ENCODE data around the gene FRY. TPM values are rescaled to one million over a fixed set of nuclear protein-coding genes. Genes with fewer than 3 reads are reported as not detected.
A peak's percentile ranks its signal among the peaks of the same experiment; 100 is the strongest.

Gene FRY
- total RNA-seq, 1 donor: 12.3 TPM

DNA sequence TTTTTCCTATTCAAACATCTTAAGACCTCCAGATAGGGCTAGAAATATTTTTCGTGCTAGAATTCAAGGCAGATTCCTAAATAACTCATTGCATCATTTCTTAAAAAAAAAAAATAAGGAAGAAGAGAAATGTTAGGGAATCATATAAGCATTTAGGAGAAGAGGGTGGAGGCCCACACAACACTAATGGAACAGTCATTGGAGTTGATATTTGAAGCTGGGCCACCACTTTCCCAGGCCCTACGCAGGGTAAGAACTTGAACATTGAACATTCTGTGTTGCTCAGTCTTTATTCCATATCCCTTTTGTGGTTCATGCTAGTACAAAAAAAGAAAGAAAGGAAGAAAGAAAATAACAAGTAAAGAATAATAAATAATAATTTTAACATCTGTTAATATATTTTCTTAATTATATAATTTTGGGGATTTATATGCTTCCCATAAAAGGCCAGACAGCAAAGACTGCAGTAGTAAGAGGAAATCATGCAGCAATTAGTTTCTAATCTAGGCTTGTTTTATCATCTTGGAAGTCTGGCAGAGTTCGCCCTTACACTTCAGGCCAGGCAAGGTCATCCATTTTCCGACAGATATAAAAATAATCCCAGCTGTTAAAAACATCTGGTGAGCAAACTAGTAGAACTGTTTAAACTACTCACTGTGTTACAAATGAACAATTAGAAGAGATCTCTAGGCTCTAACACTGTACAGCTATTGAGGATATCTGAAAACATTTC, 127.7 kb downstream of the FRY start:
- no peak overlapping the region for H2AFZ ChIP-seq (ENCODE audit: low read length)
- no peaks in the 10 kb centered on the region for H3K27me3 ChIP-seq (ENCODE audit: insufficient read depth, low read length)
- H4K20me1 ChIP-seq (ENCODE audit: insufficient read depth, low read length): no peaks in the 10 kb centered on the region
- no peak overlapping the region for H3K4me3 ChIP-seq (ENCODE audit: insufficient read depth, low read length)
- no peaks in the 10 kb centered on the region for H3K79me2 ChIP-seq (ENCODE audit: insufficient read depth, low read length)
- TF ChIP-seq, protein P1, sequence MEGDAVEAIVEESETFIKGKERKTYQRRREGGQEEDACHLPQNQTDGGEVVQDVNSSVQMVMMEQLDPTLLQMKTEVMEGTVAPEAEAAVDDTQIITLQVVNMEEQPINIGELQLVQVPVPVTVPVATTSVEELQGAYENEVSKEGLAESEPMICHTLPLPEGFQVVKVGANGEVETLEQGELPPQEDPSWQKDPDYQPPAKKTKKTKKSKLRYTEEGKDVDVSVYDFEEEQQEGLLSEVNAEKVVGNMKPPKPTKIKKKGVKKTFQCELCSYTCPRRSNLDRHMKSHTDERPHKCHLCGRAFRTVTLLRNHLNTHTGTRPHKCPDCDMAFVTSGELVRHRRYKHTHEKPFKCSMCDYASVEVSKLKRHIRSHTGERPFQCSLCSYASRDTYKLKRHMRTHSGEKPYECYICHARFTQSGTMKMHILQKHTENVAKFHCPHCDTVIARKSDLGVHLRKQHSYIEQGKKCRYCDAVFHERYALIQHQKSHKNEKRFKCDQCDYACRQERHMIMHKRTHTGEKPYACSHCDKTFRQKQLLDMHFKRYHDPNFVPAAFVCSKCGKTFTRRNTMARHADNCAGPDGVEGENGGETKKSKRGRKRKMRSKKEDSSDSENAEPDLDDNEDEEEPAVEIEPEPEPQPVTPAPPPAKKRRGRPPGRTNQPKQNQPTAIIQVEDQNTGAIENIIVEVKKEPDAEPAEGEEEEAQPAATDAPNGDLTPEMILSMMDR (IDR thresholded peaks at IDR 0.05; ENCODE audit: extremely low read depth, low read depth, low read length): no peak
- no peak overlapping the region for H3K4me2 ChIP-seq (ENCODE audit: insufficient read depth, low read length)
- DNase-seq (ENCODE audit: insufficient read length, low spot score, missing footprints): no peak
- no peak overlapping the region for H3K27ac ChIP-seq (ENCODE audit: low read depth, low read length)
- no peaks in the 10 kb centered on the region for H3K4me1 ChIP-seq (ENCODE audit: insufficient read depth, low read length)
- no peaks in the 10 kb centered on the region for H3K9me3 ChIP-seq (ENCODE audit: low read depth, low read length)
- peaks cover 2% of the 10 kb centered on the region for H3K36me3 ChIP-seq (ENCODE audit: insufficient read depth, low read length)

DNA sequence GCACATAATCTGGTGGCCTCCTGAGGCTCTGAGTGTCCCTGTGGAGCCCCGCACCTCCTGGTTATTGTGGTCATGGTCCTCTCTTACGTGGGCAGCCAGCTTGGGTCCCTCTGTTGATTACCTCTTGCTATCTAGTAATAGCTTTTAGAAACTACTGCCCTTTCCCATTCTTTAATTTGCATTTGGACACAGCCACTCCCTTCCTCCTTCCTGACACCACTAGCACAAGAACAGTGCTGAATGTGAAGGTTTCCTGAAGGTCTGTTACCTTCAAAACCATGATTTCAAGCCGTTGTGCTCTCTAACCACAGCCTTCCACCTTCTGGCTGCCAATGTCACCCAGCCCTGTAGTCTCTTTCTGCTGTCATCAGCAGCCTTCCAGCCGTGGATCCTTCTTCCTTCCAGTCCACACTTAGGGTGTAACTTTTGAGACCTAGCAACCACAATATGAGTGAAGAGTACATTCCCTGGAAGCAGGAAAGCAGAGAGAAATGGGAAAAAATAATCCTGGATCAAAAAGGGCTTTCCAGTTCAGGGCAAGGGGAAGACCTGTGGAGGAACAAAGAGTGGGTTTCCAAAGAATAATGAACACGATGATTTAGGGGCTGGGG, 130.9 kb downstream of the FRY start:
- H2AFZ ChIP-seq (ENCODE audit: low read length): no peak overlapping the region
- H3K27ac ChIP-seq (ENCODE audit: low read depth, low read length): no peak overlapping the region
- DNase-seq (ENCODE audit: insufficient read length, low spot score, missing footprints): no peak
- no peaks in the 10 kb centered on the region for H4K20me1 ChIP-seq (ENCODE audit: insufficient read depth, low read length)
- peaks cover 2% of the 10 kb centered on the region for H3K36me3 ChIP-seq (ENCODE audit: insufficient read depth, low read length)
- no peak overlapping the region for H3K4me2 ChIP-seq (ENCODE audit: insufficient read depth, low read length)
- H3K9me3 ChIP-seq (ENCODE audit: low read depth, low read length): no peaks in the 10 kb centered on the region
- H3K4me1 ChIP-seq (ENCODE audit: insufficient read depth, low read length): no peaks in the 10 kb centered on the region
- TF ChIP-seq, protein P1 (IDR thresholded peaks at IDR 0.05; ENCODE audit: extremely low read depth, low read depth, low read length): no peak
- no peak overlapping the region for H3K4me3 ChIP-seq (ENCODE audit: insufficient read depth, low read length)
- no peaks in the 10 kb centered on the region for H3K27me3 ChIP-seq (ENCODE audit: insufficient read depth, low read length)
- no peaks in the 10 kb centered on the region for H3K79me2 ChIP-seq (ENCODE audit: insufficient read depth, low read length)

DNA sequence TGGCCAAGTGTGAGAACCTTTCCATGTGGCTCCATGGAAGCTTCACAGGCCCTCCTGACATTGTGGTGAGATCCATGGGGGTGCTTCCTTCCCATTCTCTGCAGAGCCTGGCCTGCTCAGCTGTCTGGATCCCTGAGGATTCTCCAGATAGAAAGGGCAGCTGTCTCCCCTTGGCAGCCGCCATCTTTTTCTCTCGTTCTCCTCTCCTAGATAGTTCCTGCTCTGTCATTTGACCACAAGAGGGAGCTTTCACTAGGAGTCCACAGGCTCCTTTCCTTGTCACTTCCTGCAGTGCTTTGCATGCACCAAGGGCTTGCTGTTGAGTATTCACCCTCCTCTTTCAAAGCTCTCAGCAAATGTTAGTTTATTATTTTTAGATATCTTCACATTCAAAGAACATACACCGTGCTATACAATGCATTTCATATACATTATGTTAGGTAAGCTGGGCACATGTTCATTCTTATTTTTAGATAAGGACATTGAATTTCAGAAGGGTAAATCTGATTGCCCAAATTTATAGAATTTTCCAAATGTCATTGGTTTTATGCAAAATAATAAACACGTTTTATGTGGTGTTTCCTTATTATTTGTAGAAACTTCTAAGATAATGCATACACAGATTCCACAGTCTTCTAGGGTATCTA, 133.2 kb downstream of the FRY start:
- Histone ChIP-seq H2AFZ (ENCODE audit: low read length) (peak overlapping the region; percentile 85), H3K36me3 (ENCODE audit: insufficient read depth, low read length) (peaks cover 2% of the 10 kb centered on the region), H3K79me2 (ENCODE audit: insufficient read depth, low read length) (no peaks in the 10 kb centered on the region), H3K4me3 (ENCODE audit: insufficient read depth, low read length) (no peak overlapping the region), H4K20me1 (ENCODE audit: insufficient read depth, low read length) (no peaks in the 10 kb centered on the region), H3K9me3 (ENCODE audit: low read depth, low read length) (no peaks in the 10 kb centered on the region), H3K4me2 (ENCODE audit: insufficient read depth, low read length) (no peak overlapping the region), H3K4me1 (ENCODE audit: insufficient read depth, low read length) (no peaks in the 10 kb centered on the region), H3K27ac (ENCODE audit: low read depth, low read length) (no peak overlapping the region), H3K27me3 (ENCODE audit: insufficient read depth, low read length) (no peaks in the 10 kb centered on the region)
- DNase-seq (ENCODE audit: insufficient read length, low spot score, missing footprints): peak; percentile 34
- TF ChIP-seq, protein P1 (IDR thresholded peaks at IDR 0.05; ENCODE audit: extremely low read depth, low read depth, low read length): peak; percentile 80

DNA sequence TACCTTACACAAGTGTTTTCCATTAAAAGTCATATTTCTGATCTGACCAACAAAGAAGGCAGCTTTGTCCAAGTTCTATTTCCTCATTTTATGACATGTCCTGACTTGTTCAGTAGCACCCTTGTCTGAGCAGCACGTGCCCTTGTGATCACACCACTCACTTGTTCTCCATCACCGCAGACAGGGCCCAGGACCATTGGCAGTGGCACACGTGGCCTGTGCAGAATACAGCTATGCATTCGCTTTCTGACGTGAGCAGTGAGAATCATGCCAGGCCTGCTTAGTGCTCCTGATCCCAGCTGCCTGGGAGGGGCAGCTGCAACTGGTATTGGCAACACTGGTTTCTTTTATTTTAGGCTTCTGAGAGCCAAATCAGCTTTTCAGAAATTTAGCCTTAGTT, 134.2 kb downstream of the FRY start:
- peak; percentile 31 for DNase-seq (ENCODE audit: insufficient read length, low spot score, missing footprints)
- H3K4me3 ChIP-seq (ENCODE audit: insufficient read depth, low read length): no peak overlapping the region
- TF ChIP-seq, protein P1 (IDR thresholded peaks at IDR 0.05; ENCODE audit: extremely low read depth, low read depth, low read length): no peak

More for the DNA sequence above, 134.2 kb downstream of the FRY start:
- Histone ChIP-seq H4K20me1 (ENCODE audit: insufficient read depth, low read length) (no peaks in the 10 kb centered on the region), H3K4me2 (ENCODE audit: insufficient read depth, low read length) (no peak overlapping the region), H3K36me3 (ENCODE audit: insufficient read depth, low read length) (peaks cover 2% of the 10 kb centered on the region), H3K4me1 (ENCODE audit: insufficient read depth, low read length) (no peaks in the 10 kb centered on the region), H3K79me2 (ENCODE audit: insufficient read depth, low read length) (no peaks in the 10 kb centered on the region), H2AFZ (ENCODE audit: low read length) (no peak overlapping the region), H3K27ac (ENCODE audit: low read depth, low read length) (no peak overlapping the region), H3K27me3 (ENCODE audit: insufficient read depth, low read length) (no peaks in the 10 kb centered on the region), H3K9me3 (ENCODE audit: low read depth, low read length) (no peaks in the 10 kb centered on the region)
